ENCODE data around the gene CC2D2A.
"Not testable (repeated sequence)": the region's sequence is repeated elsewhere in the genome, so short reads cannot be mapped to it uniquely, and the experiment has no call there.

Gene CC2D2A

DNA sequence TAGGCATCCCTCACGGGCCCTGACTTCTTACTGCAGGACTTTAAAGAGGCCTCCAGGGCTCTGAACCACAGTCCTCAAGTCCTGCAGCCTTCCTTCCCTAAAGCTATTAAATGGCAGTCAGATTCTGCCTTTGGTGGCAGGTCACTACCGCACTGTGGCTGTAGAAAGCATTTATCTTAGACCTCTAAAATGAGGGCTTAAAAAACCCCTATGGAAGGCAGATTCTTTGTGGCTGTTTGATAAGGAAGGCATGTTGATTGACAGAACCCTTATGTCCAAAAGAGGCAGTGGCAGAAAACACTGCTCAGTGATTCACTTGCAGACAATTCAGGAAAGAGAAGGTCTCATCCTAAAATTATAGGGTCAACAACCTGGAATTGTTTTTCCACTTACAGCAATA lies 106.3 kb downstream of the CC2D2A start:
- no peak for TF ChIP-seq TAF1 (IDR thresholded peaks at IDR 0.05; ENCODE audit: borderline replicate concordance, low read depth, low read length)
- no peak for TF ChIP-seq POLR2A (IDR thresholded peaks at IDR 0.05; ENCODE audit: low read depth, low read length)
- TF ChIP-seq POLR2AphosphoS5 (IDR thresholded peaks at IDR 0.05; ENCODE audit: low read depth, low read length): no peak
- no peak for DNase-seq (ENCODE audit: insufficient read length)
- FAIRE-seq: no peak

DNA sequence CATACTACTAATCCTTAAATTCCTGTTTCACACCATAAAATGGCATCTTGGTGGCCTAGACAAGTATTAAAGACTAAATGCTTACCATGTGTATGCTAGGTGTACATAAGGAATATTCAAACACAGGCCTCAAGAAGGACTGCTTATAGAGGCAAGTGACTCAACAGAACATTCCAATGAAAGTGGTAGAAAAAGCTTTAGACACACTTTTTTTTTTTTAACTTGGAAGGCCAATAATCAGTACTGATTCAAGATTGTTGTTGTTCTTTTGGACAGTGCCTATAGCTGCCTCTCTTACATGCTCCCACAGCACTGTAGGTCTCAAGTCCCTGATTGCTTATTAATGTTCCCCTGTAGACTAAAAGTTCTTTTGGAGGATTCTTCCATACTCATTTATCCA lies 107.8 kb downstream of the CC2D2A start:
- FAIRE-seq: no peak
- no peak for DNase-seq (ENCODE audit: insufficient read length)
- no peak for TF ChIP-seq POLR2A (IDR thresholded peaks at IDR 0.05; ENCODE audit: low read depth, low read length)
- no peak for TF ChIP-seq POLR2AphosphoS5 (IDR thresholded peaks at IDR 0.05; ENCODE audit: low read depth, low read length)
- no peak for TF ChIP-seq TAF1 (IDR thresholded peaks at IDR 0.05; ENCODE audit: borderline replicate concordance, low read depth, low read length)

DNA sequence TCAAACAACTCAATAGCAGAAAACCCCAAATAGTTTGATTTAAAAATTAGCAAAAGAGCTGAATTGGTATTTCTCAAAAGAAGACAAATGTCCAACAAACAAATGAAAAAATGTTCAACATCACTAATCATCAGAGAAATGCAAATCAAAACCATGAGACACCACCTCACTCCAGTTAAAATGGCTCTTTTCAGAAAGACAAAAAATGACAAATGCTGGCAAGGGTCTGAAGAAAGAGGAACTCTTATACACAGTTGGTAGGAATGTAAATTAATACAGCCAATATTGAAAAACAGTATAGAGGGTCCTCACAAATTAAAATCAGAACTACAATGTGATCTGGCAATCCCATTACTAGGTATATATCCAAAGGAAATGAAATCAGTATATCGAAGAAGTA lies 115.1 kb downstream of the CC2D2A start:
- FAIRE-seq (no peak), DNase-seq (ENCODE audit: insufficient read length) (no peak)
- no peak for TF ChIP-seq TAF1 (IDR thresholded peaks at IDR 0.05; ENCODE audit: borderline replicate concordance, low read depth, low read length)

DNA sequence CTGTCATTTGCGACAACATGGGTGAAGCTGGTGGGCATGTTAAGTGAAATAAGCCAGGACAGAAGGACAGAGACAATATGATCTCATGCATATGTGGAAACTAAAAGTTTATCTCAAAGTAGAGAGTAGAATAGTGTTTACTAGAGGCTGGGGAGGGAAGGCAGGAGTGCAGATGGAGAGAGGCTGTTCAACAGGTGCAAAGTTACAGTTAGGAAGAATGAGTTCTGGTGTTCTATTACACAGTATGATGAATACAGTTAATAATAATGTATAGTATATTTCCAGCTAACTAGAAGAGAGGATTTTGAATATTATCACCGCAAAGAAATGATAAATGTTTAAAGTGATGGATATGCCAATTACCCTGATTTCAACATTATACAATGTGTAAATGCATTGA lies 115.6 kb downstream of the CC2D2A start:
- no peak for TF ChIP-seq POLR2AphosphoS5 (IDR thresholded peaks at IDR 0.05; ENCODE audit: low read depth, low read length)
- TF ChIP-seq POLR2A (IDR thresholded peaks at IDR 0.05; ENCODE audit: low read depth, low read length): no peak
- TF ChIP-seq TAF1 (IDR thresholded peaks at IDR 0.05; ENCODE audit: borderline replicate concordance, low read depth, low read length): no peak
- DNase-seq (ENCODE audit: insufficient read length) (no peak), FAIRE-seq (no peak)

DNA sequence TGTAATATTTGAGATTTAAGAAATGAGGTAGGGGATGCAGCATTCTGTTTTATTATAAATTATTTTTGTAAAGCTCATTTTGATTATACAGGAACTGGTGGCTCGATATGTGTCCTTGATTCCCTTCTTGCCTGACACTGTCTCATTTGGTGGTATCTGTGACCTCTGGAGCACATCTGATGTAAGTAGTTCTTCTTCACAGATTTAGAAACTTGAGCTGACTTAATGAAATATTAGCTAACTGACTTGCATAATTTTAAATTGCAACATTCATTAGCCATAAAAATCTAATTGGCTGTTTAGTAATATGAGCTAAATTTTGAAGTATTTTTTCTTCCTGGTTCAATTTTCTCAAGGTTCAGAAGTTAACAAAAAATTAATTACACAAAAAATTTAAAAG lies 116.4 kb downstream of the CC2D2A start:
- DNase-seq (ENCODE audit: insufficient read length): no peak
- no peak for FAIRE-seq
- TF ChIP-seq POLR2A (IDR thresholded peaks at IDR 0.05; ENCODE audit: low read depth, low read length) (no peak), POLR2AphosphoS5 (IDR thresholded peaks at IDR 0.05; ENCODE audit: low read depth, low read length) (no peak)

GRCh38 chr4:15587649-15588048 lies 118.0 kb downstream of the CC2D2A start:
- TF ChIP-seq POLR2A (IDR thresholded peaks at IDR 0.05; ENCODE audit: low read depth, low read length): no peak
- TF ChIP-seq TAF1 (IDR thresholded peaks at IDR 0.05; ENCODE audit: borderline replicate concordance, low read depth, low read length): no peak
- TF ChIP-seq POLR2AphosphoS5 (IDR thresholded peaks at IDR 0.05; ENCODE audit: low read depth, low read length): no peak
- FAIRE-seq (no peak), DNase-seq (ENCODE audit: insufficient read length) (no peak)

DNA sequence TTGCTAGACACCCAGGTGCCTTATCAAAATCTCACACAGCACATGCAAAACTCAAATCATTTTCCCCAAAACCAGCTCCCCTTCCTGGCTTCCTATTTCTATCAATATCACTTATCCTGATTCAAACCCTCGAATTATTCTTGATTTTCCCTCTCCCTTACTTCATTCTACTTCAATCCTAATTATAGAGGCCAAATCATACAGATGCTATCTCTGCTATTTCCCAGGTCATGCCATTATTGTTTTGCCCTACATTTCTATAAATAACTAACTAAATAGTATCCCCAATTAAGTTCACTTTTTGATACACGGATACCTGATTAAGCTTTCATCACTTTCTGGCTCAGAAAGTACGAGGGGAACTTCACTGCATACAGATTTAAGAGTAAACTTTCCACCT lies 123.1 kb downstream of the CC2D2A start:
- FAIRE-seq (no peak), DNase-seq (ENCODE audit: insufficient read length) (no peak)
- TF ChIP-seq POLR2AphosphoS5 (IDR thresholded peaks at IDR 0.05; ENCODE audit: low read depth, low read length) (no peak), TAF1 (IDR thresholded peaks at IDR 0.05; ENCODE audit: borderline replicate concordance, low read depth, low read length) (no peak), POLR2A (IDR thresholded peaks at IDR 0.05; ENCODE audit: low read depth, low read length) (no peak)

- no peak for FAIRE-seq
- no peak for TF ChIP-seq POLR2AphosphoS5 (IDR thresholded peaks at IDR 0.05; ENCODE audit: low read depth, low read length)
- DNase-seq (ENCODE audit: insufficient read length): no peak
These were observed 129.0 kb downstream of the CC2D2A start for GRCh38 chr4:15598644-15599043.

DNA sequence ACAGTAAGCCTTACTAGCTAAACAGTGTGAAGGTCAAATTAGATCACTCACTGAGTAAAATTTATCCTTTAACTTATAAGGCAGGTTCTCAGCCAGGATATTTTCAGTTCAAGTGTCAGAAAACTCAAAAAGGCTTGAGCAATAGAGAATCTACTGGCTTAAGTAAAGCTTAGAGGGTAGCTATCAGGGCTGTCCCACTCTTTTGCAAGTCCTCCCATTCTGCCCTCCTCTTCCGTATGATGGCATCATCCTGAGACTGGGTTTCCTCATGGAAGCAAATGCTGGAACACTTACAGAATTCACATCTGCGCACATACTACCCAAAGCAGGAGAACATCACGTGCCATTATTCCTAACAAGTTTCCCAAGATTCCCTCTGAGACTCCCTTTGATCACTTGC lies 130.5 kb downstream of the CC2D2A start:
- TF ChIP-seq POLR2AphosphoS5 (IDR thresholded peaks at IDR 0.05; ENCODE audit: low read depth, low read length) (no peak), POLR2A (IDR thresholded peaks at IDR 0.05; ENCODE audit: low read depth, low read length) (no peak), TAF1 (IDR thresholded peaks at IDR 0.05; ENCODE audit: borderline replicate concordance, low read depth, low read length) (no peak)
- FAIRE-seq (no peak), DNase-seq (ENCODE audit: insufficient read length) (no peak)

GRCh38 chr4:15601862-15602261 lies 132.2 kb downstream of the CC2D2A start:
- TF ChIP-seq POLR2A (IDR thresholded peaks at IDR 0.05; ENCODE audit: low read depth, low read length): no peak
- no peak for TF ChIP-seq POLR2AphosphoS5 (IDR thresholded peaks at IDR 0.05; ENCODE audit: low read depth, low read length)
- no peak for TF ChIP-seq TAF1 (IDR thresholded peaks at IDR 0.05; ENCODE audit: borderline replicate concordance, low read depth, low read length)
- DNase-seq (ENCODE audit: insufficient read length) (no peak), FAIRE-seq (no peak)

- DNase-seq (ENCODE audit: insufficient read length): no peak
- no peak for FAIRE-seq
- TF ChIP-seq POLR2AphosphoS5 (IDR thresholded peaks at IDR 0.05; ENCODE audit: low read depth, low read length) (no peak), TAF1 (IDR thresholded peaks at IDR 0.05; ENCODE audit: borderline replicate concordance, low read depth, low read length) (no peak), POLR2A (IDR thresholded peaks at IDR 0.05; ENCODE audit: low read depth, low read length) (no peak)
These were observed 135.9 kb downstream of the CC2D2A start for GRCh38 chr4:15605537-15605936.

GRCh38 chr4:15610855-15611254 lies 141.2 kb downstream of the CC2D2A start:
- no peak for FAIRE-seq
- TF ChIP-seq POLR2A (IDR thresholded peaks at IDR 0.05; ENCODE audit: low read depth, low read length): no peak
- TF ChIP-seq POLR2AphosphoS5 (IDR thresholded peaks at IDR 0.05; ENCODE audit: low read depth, low read length): no peak
- no peak for TF ChIP-seq TAF1 (IDR thresholded peaks at IDR 0.05; ENCODE audit: borderline replicate concordance, low read depth, low read length)
- no peak for DNase-seq (ENCODE audit: insufficient read length)

- TF ChIP-seq POLR2A (IDR thresholded peaks at IDR 0.05; ENCODE audit: low read depth, low read length) (no peak), TAF1 (IDR thresholded peaks at IDR 0.05; ENCODE audit: borderline replicate concordance, low read depth, low read length) (no peak), POLR2AphosphoS5 (IDR thresholded peaks at IDR 0.05; ENCODE audit: low read depth, low read length) (no peak)
- DNase-seq (ENCODE audit: insufficient read length) (no peak), FAIRE-seq (no peak)
These were observed 142.5 kb downstream of the CC2D2A start for GRCh38 chr4:15612136-15612535.

DNA sequence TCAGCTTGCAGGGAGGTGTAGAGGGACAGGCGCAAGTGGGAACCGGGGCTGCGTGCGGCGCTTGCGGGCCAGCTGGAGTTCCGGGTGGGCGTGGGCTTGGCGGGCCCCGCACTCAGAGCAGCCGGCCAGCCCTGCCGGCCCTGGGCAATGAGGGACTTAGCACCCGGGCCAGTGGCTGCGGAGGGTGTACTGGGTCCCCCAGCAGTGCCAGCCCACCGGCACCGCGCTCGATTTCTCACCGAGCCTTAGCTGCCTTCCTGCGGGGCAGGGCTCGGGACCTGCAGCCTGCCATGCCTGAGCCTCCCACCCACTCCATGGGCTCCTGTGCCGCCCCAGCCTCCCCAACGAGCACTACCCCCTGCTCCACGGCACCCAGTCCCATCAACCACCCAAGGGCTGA lies 145.2 kb downstream of the CC2D2A start:
- not testable (repeated sequence) for FAIRE-seq

GRCh38 chr4:15617407-15617806 lies 147.7 kb downstream of the CC2D2A start:
- not testable (repeated sequence) for DNase-seq (ENCODE audit: insufficient read length); FAIRE-seq

More for the DNA sequence above, 145.2 kb downstream of the CC2D2A start:
- not testable (repeated sequence) for DNase-seq (ENCODE audit: insufficient read length)
